Measurements from ENCODE around the gene KCNS3. TPM values are rescaled to one million over a fixed set of nuclear protein-coding genes. Genes with fewer than 3 reads are reported as not detected.

KCNS3 gene
- total RNA-seq, 2 experiments from 2014 or later, result not detected

DNA sequence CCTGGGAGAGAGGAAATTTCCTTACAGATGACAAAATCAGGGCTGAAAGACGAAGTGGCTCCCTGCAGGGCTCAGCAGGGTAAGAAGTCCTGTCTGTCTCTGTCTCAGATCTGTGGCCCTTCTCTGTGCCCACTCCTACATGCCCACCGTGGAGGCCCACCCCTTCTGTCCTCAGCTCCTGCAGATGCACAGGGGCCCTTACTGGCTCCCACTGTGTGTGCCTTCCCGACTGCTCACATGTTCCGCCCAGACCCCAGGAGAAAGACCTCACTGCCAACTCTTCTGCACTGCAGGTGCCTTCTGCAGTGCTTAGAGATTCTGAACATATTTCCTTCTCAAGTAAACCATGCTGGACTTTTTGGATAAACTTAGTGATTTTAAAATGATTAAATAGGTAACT is 1.9 kb upstream of the KCNS3 start:
- H3K4me1 ChIP-seq (ENCODE audit: insufficient read depth, low read length, poor library complexity, severe bottlenecking), result peaks cover 5% of the 10 kb centered on the region
- H2AFZ ChIP-seq (ENCODE audit: low read length), result no peak overlapping the region
- H4K20me1 ChIP-seq (ENCODE audit: insufficient read depth, low read length), result no peaks in the 10 kb centered on the region
- DNase-seq (ENCODE audit: low spot score), result no peak
- H3K79me2 ChIP-seq (ENCODE audit: insufficient read depth, low read depth, low read length), result no peaks in the 10 kb centered on the region
- POLR2A ChIA-PET, result no interaction called here
- BruUV-seq (replicated peaks), result no TSS peak
- CTCF ChIA-PET (ENCODE audit: unreplicated experiment), result no interaction called here
- no peak overlapping the region for H3K4me3 ChIP-seq (ENCODE audit: low read depth, low read length, poor library complexity, severe bottlenecking)
- H3K27ac ChIP-seq (ENCODE audit: low read depth, low read length, poor library complexity, severe bottlenecking), result no peak overlapping the region
- no peaks in the 10 kb centered on the region for H3K36me3 ChIP-seq (ENCODE audit: insufficient read depth, low read length)
- intact Hi-C loops (cut with micrococcal nuclease; ENCODE audit: unreplicated experiment), result no loop called here
- H3K4me2 ChIP-seq (ENCODE audit: low read length), result no peak overlapping the region
- no peaks in the 10 kb centered on the region for H3K9me3 ChIP-seq (ENCODE audit: low read length)
- TF ChIP-seq, protein P1, sequence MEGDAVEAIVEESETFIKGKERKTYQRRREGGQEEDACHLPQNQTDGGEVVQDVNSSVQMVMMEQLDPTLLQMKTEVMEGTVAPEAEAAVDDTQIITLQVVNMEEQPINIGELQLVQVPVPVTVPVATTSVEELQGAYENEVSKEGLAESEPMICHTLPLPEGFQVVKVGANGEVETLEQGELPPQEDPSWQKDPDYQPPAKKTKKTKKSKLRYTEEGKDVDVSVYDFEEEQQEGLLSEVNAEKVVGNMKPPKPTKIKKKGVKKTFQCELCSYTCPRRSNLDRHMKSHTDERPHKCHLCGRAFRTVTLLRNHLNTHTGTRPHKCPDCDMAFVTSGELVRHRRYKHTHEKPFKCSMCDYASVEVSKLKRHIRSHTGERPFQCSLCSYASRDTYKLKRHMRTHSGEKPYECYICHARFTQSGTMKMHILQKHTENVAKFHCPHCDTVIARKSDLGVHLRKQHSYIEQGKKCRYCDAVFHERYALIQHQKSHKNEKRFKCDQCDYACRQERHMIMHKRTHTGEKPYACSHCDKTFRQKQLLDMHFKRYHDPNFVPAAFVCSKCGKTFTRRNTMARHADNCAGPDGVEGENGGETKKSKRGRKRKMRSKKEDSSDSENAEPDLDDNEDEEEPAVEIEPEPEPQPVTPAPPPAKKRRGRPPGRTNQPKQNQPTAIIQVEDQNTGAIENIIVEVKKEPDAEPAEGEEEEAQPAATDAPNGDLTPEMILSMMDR (conservative IDR thresholded peaks at IDR 0.05; ENCODE audit: low read length), result no peak
- H3K9me2 ChIP-seq (ENCODE audit: insufficient read depth, low read length), result no peaks in the 10 kb centered on the region

DNA sequence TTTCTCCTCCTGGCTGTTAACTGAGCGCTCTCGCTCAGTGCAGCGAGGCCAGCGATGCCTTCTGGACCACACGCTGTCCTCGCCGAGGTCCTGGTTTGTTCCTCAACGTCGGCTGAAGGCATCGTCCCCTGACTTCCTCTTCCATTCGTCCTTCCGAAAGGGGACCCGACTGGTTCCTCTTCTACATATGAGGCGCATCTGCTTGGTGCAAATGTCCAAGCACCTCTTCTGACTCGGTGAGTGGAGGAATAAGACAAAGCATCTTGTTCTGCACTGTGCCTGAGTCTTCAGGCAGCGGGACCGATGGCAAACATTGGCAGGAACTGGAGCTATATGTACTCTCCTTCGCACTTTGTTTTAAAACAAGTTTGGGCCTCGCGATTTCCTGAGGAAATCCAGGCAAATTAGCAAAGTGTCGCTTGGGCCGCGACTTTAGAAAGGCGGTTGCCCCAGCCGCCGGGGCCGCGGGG is 621 bp upstream of the KCNS3 start:
- Histone ChIP-seq H3K79me2 (ENCODE audit: insufficient read depth, low read depth, low read length) (no peaks in the 10 kb centered on the region), H2AFZ (ENCODE audit: low read length) (peak overlapping the region; percentile 86), H3K4me1 (ENCODE audit: insufficient read depth, low read length, poor library complexity, severe bottlenecking) (peaks cover 5% of the 10 kb centered on the region), H3K27ac (ENCODE audit: low read depth, low read length, poor library complexity, severe bottlenecking) (no peak overlapping the region), H3K4me2 (ENCODE audit: low read length) (peak overlapping the region; percentile 85), H3K36me3 (ENCODE audit: insufficient read depth, low read length) (no peaks in the 10 kb centered on the region), H4K20me1 (ENCODE audit: insufficient read depth, low read length) (no peaks in the 10 kb centered on the region), H3K4me3 (ENCODE audit: low read depth, low read length, poor library complexity, severe bottlenecking) (peak overlapping the region; percentile 66), H3K9me3 (ENCODE audit: low read length) (no peaks in the 10 kb centered on the region), H3K9me2 (ENCODE audit: insufficient read depth, low read length) (no peaks in the 10 kb centered on the region)
- peak; percentile 27 for DNase-seq (ENCODE audit: low spot score)
- intact Hi-C loops (cut with micrococcal nuclease; ENCODE audit: unreplicated experiment), result no loop called here
- TF ChIP-seq, protein P1 (conservative IDR thresholded peaks at IDR 0.05; ENCODE audit: low read length), result no peak
- no peak for TF ChIP-seq EZH2phosphoT487 (IDR thresholded peaks at IDR 0.05; ENCODE audit: borderline replicate concordance, low read depth, low read length)
- POLR2A ChIA-PET, result interaction anchor here (0.6 kb wide), 1 partner anchor 269 kb away, joined by 3 read pairs; no protein-coding TSS in a partner anchor
- BruUV-seq (replicated peaks), result no TSS peak
- CTCF ChIA-PET (ENCODE audit: unreplicated experiment), result no interaction called here

GRCh38 chr2:17879137-17879912 is 858 bp downstream of the KCNS3 start:
- BruUV-seq (replicated peaks), result no TSS peak
- TF ChIP-seq, protein P1 (conservative IDR thresholded peaks at IDR 0.05; ENCODE audit: low read length), result no peak
- TF ChIP-seq EZH2phosphoT487 (IDR thresholded peaks at IDR 0.05; ENCODE audit: borderline replicate concordance, low read depth, low read length), result no peak
- intact Hi-C loops (cut with micrococcal nuclease; ENCODE audit: unreplicated experiment), result no loop called here
- H3K27ac ChIP-seq (ENCODE audit: low read depth, low read length, poor library complexity, severe bottlenecking), result no peak overlapping the region
- no peaks in the 10 kb centered on the region for H4K20me1 ChIP-seq (ENCODE audit: insufficient read depth, low read length)
- peak overlapping the region; percentile 85 for H3K4me2 ChIP-seq (ENCODE audit: low read length)
- no peaks in the 10 kb centered on the region for H3K79me2 ChIP-seq (ENCODE audit: insufficient read depth, low read depth, low read length)
- peak overlapping the region; percentile 66 for H3K4me3 ChIP-seq (ENCODE audit: low read depth, low read length, poor library complexity, severe bottlenecking)
- no peaks in the 10 kb centered on the region for H3K9me3 ChIP-seq (ENCODE audit: low read length)
- H3K9me2 ChIP-seq (ENCODE audit: insufficient read depth, low read length), result no peaks in the 10 kb centered on the region
- DNase-seq (ENCODE audit: low spot score), result no peak
- ChIA-PET POLR2A (interaction anchor here (0.6 to 1.2 kb wide), 3 partner anchors 33 to 1177 kb away, joined by 3 to 4 read pairs (median 3); no protein-coding TSS in a partner anchor), CTCF (ENCODE audit: unreplicated experiment) (no interaction called here)
- no peaks in the 10 kb centered on the region for H3K36me3 ChIP-seq (ENCODE audit: insufficient read depth, low read length)
- H3K4me1 ChIP-seq (ENCODE audit: insufficient read depth, low read length, poor library complexity, severe bottlenecking), result peaks cover 5% of the 10 kb centered on the region
- peak overlapping the region; percentile 42; the same call in 1 of the 2 replicates for H2AFZ ChIP-seq (ENCODE audit: low read length)
